PC-9 (cell line): Measurements from ENCODE around the gene CACNB4.

Experiments
- EZH2 ChIP-seq: fragments of 200-600 bp; sonication (generic); IDR thresholded peaks from 2 replicates; pipeline ENCODE4 v1.8.0; 2017; ENCODE audit warnings: antibody characterized with exemption, low read depth
- TF ChIP-seq, protein P1 (sequence below): fragments of 200-600 bp; sonication (generic); conservative IDR thresholded peaks from 2 replicates; pipeline ENCODE4 v1.6.1; 2017; ENCODE audit warnings: mixed run types, antibody characterized with exemption, mild to moderate bottlenecking, moderate library complexity

DNA sequence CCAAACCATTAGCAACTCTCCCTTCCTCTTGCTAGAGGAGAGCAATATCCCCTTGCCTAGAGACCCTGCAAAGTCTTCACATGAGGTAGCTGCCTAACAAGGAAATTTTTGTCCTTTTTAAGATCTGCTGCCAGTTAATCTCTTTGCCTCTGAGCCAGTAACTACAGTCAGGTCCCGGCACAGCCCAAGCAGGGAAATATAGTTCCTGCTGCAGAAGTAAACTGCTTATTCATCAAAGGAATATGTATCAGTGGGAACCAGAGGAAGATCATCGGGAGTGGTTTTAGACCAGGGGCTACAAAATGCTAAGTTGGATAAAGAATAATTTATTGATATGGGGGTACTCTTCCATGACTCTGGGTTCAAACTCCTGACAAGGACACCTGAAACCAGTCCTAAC lies 30.6 kb downstream of the CACNB4 start:
- TF ChIP-seq, protein P1, sequence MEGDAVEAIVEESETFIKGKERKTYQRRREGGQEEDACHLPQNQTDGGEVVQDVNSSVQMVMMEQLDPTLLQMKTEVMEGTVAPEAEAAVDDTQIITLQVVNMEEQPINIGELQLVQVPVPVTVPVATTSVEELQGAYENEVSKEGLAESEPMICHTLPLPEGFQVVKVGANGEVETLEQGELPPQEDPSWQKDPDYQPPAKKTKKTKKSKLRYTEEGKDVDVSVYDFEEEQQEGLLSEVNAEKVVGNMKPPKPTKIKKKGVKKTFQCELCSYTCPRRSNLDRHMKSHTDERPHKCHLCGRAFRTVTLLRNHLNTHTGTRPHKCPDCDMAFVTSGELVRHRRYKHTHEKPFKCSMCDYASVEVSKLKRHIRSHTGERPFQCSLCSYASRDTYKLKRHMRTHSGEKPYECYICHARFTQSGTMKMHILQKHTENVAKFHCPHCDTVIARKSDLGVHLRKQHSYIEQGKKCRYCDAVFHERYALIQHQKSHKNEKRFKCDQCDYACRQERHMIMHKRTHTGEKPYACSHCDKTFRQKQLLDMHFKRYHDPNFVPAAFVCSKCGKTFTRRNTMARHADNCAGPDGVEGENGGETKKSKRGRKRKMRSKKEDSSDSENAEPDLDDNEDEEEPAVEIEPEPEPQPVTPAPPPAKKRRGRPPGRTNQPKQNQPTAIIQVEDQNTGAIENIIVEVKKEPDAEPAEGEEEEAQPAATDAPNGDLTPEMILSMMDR = no peak
- no peak for TF ChIP-seq EZH2
